BLaER1 (cell line): ENCODE measurements around the gene MALT1.

Experiments used
- H3K27ac ChIP-seq: shearing (Covaris generic); formaldehyde crosslinking; 2 replicates; pipeline ENCODE4 v1.8.1; 2022
- H3K27me3 ChIP-seq: shearing (Covaris generic); formaldehyde crosslinking; 2 replicates; pipeline ENCODE4 v1.8.1; 2022
- H3K36me3 ChIP-seq: shearing (Covaris generic); formaldehyde crosslinking; 2 replicates; pipeline ENCODE4 v1.8.1; 2022
- H3K4me1 ChIP-seq: shearing (Covaris generic); formaldehyde crosslinking; 2 replicates; pipeline ENCODE4 v1.8.1; 2022
- H3K4me2 ChIP-seq: shearing (Covaris generic); formaldehyde crosslinking; 2 replicates; pipeline ENCODE4 v1.8.1; 2022
- H3K4me3 ChIP-seq: shearing (Covaris generic); formaldehyde crosslinking; 2 replicates; pipeline ENCODE4 v1.8.1; 2022
- H3K9ac ChIP-seq: shearing (Covaris generic); formaldehyde crosslinking; 2 replicates; pipeline ENCODE4 v1.8.1; 2022
- H3K9me3 ChIP-seq: shearing (Covaris generic); formaldehyde crosslinking; 2 replicates; pipeline ENCODE4 v1.8.1; 2022
- H4K20me1 ChIP-seq: shearing (Covaris generic); formaldehyde crosslinking; 2 replicates; pipeline ENCODE4 v1.8.1; 2022
- Cebpa-rat ChIP-seq: shearing (Covaris generic); IDR thresholded peaks from 2 replicates; pipeline ENCODE4 v1.8.1; 2022

Gene MALT1

GRCh38 chr18:58653814-58654509 is 17.3 kb upstream of the MALT1 start:
- no peak overlapping the region for H3K4me3 ChIP-seq
- no peak overlapping the region for H3K27ac ChIP-seq
- H3K9me3 ChIP-seq: peaks cover 41% of the 10 kb centered on the region
- H3K27me3 ChIP-seq: no peaks in the 10 kb centered on the region
- peaks cover 51% of the 10 kb centered on the region for H3K4me1 ChIP-seq
- no peak overlapping the region for H3K9ac ChIP-seq
- H4K20me1 ChIP-seq: no peaks in the 10 kb centered on the region
- H3K4me2 ChIP-seq: no peak overlapping the region
- no peak for TF ChIP-seq Cebpa-rat
- no peaks in the 10 kb centered on the region; the same call in 1 of the 2 replicates for H3K36me3 ChIP-seq

- Histone ChIP-seq H4K20me1 (no peaks in the 10 kb centered on the region), H3K4me3 (peak overlapping the region; percentile 19; the same call in 1 of the 2 replicates), H3K4me1 (peaks cover 51% of the 10 kb centered on the region), H3K27ac (no peak overlapping the region), H3K9me3 (peaks cover 41% of the 10 kb centered on the region), H3K9ac (no peak overlapping the region), H3K27me3 (no peaks in the 10 kb centered on the region), H3K4me2 (no peak overlapping the region), H3K36me3 (no peaks in the 10 kb centered on the region; the same call in 1 of the 2 replicates)
- TF ChIP-seq Cebpa-rat: no peak
Measured at GRCh38 chr18:58654896-58655614, 16.2 kb upstream of the MALT1 start.

GRCh38 chr18:58657081-58657480 is 14.2 kb upstream of the MALT1 start:
- Histone ChIP-seq H3K27me3 (no peaks in the 10 kb centered on the region), H3K27ac (peak overlapping the region; percentile 85), H3K9ac (peak overlapping the region; percentile 53; the same call in 1 of the 2 replicates), H3K9me3 (peaks cover 41% of the 10 kb centered on the region), H3K4me1 (peaks cover 59% of the 10 kb centered on the region), H4K20me1 (no peaks in the 10 kb centered on the region), H3K36me3 (no peaks in the 10 kb centered on the region; the same call in 1 of the 2 replicates), H3K4me2 (peak overlapping the region; percentile 81), H3K4me3 (0 out of 2 replicates have a peak overlapping the region, but pooled peaks have one; percentile 13)
- TF ChIP-seq Cebpa-rat: no peak

GRCh38 chr18:58657494-58657893 is 13.8 kb upstream of the MALT1 start:
- no peak for TF ChIP-seq Cebpa-rat
- H3K4me3 ChIP-seq: peak overlapping the region; percentile 13; the same call in 1 of the 2 replicates
- no peaks in the 10 kb centered on the region; the same call in 1 of the 2 replicates for H3K36me3 ChIP-seq
- H3K4me2 ChIP-seq: peak overlapping the region; percentile 81
- peaks cover 40% of the 10 kb centered on the region for H3K9me3 ChIP-seq
- H4K20me1 ChIP-seq: no peaks in the 10 kb centered on the region
- peak overlapping the region; percentile 53; the same call in 1 of the 2 replicates for H3K9ac ChIP-seq
- H3K4me1 ChIP-seq: peaks cover 63% of the 10 kb centered on the region
- H3K27me3 ChIP-seq: no peaks in the 10 kb centered on the region
- H3K27ac ChIP-seq: peak overlapping the region; percentile 85

GRCh38 chr18:58659691-58660090 is 11.6 kb upstream of the MALT1 start:
- H3K27ac ChIP-seq: peak overlapping the region; percentile 85
- peak overlapping the region; percentile 81 for H3K4me2 ChIP-seq
- H3K9me3 ChIP-seq: peaks cover 19% of the 10 kb centered on the region
- no peaks in the 10 kb centered on the region for H4K20me1 ChIP-seq
- H3K36me3 ChIP-seq: no peaks in the 10 kb centered on the region; the same call in 1 of the 2 replicates
- H3K4me1 ChIP-seq: peaks cover 78% of the 10 kb centered on the region
- H3K27me3 ChIP-seq: no peaks in the 10 kb centered on the region
- H3K4me3 ChIP-seq: no peak overlapping the region
- peak overlapping the region; percentile 16; the same call in 1 of the 2 replicates for H3K9ac ChIP-seq
- TF ChIP-seq Cebpa-rat: no peak

DNA sequence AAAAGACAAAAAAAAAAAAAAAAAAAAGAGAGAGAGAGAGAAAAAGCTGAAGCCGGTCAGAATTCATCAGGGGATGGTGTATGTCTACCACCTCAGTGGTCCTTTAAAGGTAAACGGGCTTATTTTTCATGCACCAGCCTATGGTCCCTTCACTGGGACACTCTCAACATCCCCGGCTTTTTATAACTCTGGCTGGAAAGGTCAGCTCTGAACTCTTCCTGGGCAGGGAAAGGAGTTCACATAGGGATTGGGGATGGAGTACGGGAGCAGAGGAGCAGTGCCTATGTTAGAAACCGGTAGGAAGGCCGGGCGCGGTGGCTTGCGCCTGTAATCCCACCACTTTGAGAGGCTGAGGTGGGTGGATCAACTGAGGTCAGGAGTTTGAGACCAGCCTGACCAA is 10.3 kb upstream of the MALT1 start:
- Histone ChIP-seq H3K4me2 (peak overlapping the region; percentile 81), H4K20me1 (no peaks in the 10 kb centered on the region), H3K9ac (no peak overlapping the region), H3K27ac (peak overlapping the region; percentile 52; the same call in 1 of the 2 replicates), H3K4me3 (no peak overlapping the region), H3K27me3 (no peaks in the 10 kb centered on the region), H3K36me3 (no peaks in the 10 kb centered on the region), H3K9me3 (peaks cover 7% of the 10 kb centered on the region; the same call in 1 of the 2 replicates), H3K4me1 (peaks cover 90% of the 10 kb centered on the region)
- no peak for TF ChIP-seq Cebpa-rat

DNA sequence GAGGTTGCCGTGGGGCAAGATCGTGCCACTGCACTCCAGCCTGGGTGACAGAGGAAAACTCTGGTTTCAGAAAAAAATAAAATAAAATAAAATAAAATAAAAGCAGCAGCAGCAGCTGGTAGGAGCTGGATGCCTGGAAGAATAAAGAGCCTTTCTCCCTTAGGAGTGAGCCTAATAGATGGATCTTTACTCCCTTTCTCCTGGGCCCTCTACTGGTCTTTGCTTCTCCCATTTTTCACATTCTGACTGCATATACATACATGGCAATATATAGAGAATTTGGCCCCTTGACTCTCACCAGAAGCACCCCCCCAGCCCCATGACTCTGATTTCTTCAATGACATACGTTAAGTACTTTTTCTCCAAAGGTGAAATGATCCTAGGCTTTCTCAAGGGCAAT is 9.8 kb upstream of the MALT1 start:
- Histone ChIP-seq H3K4me3 (no peak overlapping the region), H3K4me1 (peaks cover 95% of the 10 kb centered on the region), H3K36me3 (no peaks in the 10 kb centered on the region), H3K27ac (peak overlapping the region; percentile 52; the same call in 1 of the 2 replicates), H3K27me3 (no peaks in the 10 kb centered on the region), H3K9ac (0 out of 2 replicates have a peak overlapping the region, but pooled peaks have one; percentile 15), H3K9me3 (0 out of 2 replicates have a peak, but pooled peaks cover 2% of the 10 kb centered on the region), H4K20me1 (no peaks in the 10 kb centered on the region), H3K4me2 (peak overlapping the region; percentile 81)
- TF ChIP-seq Cebpa-rat: no peak

GRCh38 chr18:58662118-58662517 is 9.1 kb upstream of the MALT1 start:
- H3K4me1 ChIP-seq: peaks cover 88% of the 10 kb centered on the region
- no peaks in the 10 kb centered on the region for H4K20me1 ChIP-seq
- 0 out of 2 replicates have a peak overlapping the region, but pooled peaks have one; percentile 15 for H3K9ac ChIP-seq
- 0 out of 2 replicates have a peak overlapping the region, but pooled peaks have one; percentile 1 for H3K4me3 ChIP-seq
- H3K36me3 ChIP-seq: no peaks in the 10 kb centered on the region
- H3K27ac ChIP-seq: peak overlapping the region; percentile 0; the same call in 1 of the 2 replicates
- H3K9me3 ChIP-seq: no peaks in the 10 kb centered on the region
- H3K4me2 ChIP-seq: peak overlapping the region; percentile 81
- no peak for TF ChIP-seq Cebpa-rat
- no peaks in the 10 kb centered on the region for H3K27me3 ChIP-seq

DNA sequence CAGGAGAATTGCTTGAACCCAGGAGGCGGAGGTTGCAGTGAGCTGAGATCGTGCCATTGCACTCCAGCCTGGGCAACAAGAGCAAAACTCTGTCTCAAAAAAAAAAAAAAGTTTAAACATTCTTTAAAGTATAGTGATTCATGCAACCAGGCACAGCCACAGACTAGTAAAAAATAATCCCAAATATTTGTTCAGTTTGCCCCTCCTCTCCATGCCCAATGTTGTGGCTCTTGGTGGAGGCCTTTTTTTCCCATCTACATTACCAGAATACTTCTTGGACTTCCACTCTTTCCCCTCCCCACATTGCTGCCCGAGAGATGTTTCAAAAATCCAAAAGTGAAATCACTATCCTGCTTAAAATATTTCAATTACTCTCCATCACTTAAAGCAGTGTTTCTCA is 5.1 kb upstream of the MALT1 start:
- no peaks in the 10 kb centered on the region for H3K36me3 ChIP-seq
- no peaks in the 10 kb centered on the region for H3K9me3 ChIP-seq
- H4K20me1 ChIP-seq: no peaks in the 10 kb centered on the region
- no peak overlapping the region for H3K9ac ChIP-seq
- no peaks in the 10 kb centered on the region for H3K27me3 ChIP-seq
- TF ChIP-seq Cebpa-rat: no peak
- no peak overlapping the region for H3K27ac ChIP-seq
- H3K4me1 ChIP-seq: peaks cover 80% of the 10 kb centered on the region
- H3K4me2 ChIP-seq: no peak overlapping the region
- no peak overlapping the region for H3K4me3 ChIP-seq
